KMS-11 (cell line): ENCODE measurements around the gene ITGA7.

Source experiments
- H2AFZ ChIP-seq: fragments of 200-600 bp; sonication (generic); 2 replicates; pipeline ENCODE4 v1.6.1; 2016; ENCODE audit warnings: antibody characterized with exemption, mixed run types, low read depth
- H3K27ac ChIP-seq: fragments of 200-600 bp; sonication (generic); 2 replicates; pipeline ENCODE4 v1.6.1; 2016; ENCODE audit warnings: mild to moderate bottlenecking, mixed run types
- H3K27me3 ChIP-seq: fragments of 200-600 bp; sonication (generic); 2 replicates; pipeline ENCODE4 v1.6.1; 2017; ENCODE audit warnings: mild to moderate bottlenecking, low read depth, mixed run types, moderate library complexity; ENCODE audit not compliant: insufficient read depth
- H3K36me3 ChIP-seq: fragments of 200-600 bp; sonication (generic); 2 replicates; pipeline ENCODE4 v1.6.1; 2017; ENCODE audit warnings: mild to moderate bottlenecking, mixed run types; ENCODE audit not compliant: insufficient read depth
- H3K4me1 ChIP-seq: fragments of 200-600 bp; sonication (generic); 2 replicates; pipeline ENCODE4 v1.6.1; 2016; ENCODE audit warnings: mild to moderate bottlenecking, low read depth, mixed run types; ENCODE audit not compliant: poor library complexity, severe bottlenecking
- H3K4me2 ChIP-seq: fragments of 200-600 bp; sonication (generic); 2 replicates; pipeline ENCODE4 v1.7.0; 2016; ENCODE audit warnings: mild to moderate bottlenecking, mixed run types
- H3K4me3 ChIP-seq: fragments of 200-600 bp; sonication (generic); IDR thresholded peaks from 2 replicates; pipeline ENCODE4 v1.6.1; 2017; ENCODE audit warnings: low read depth, low read length, mixed read lengths; ENCODE audit not compliant: insufficient read depth
- H3K79me2 ChIP-seq: fragments of 200-600 bp; sonication (generic); 2 replicates; pipeline ENCODE4 v1.6.1; 2016; ENCODE audit warnings: low read depth, mixed run types; ENCODE audit not compliant: insufficient read depth
- H3K9ac ChIP-seq: fragments of 200-600 bp; sonication (generic); 2 replicates; pipeline ENCODE4 v1.6.1; 2016; ENCODE audit warnings: mild to moderate bottlenecking, mixed run types
- H4K20me1 ChIP-seq: fragments of 200-600 bp; sonication (generic); 2 replicates; pipeline ENCODE4 v1.6.1; 2016; ENCODE audit warnings: mild to moderate bottlenecking, mixed run types; ENCODE audit not compliant: insufficient read depth
- TF ChIP-seq, protein P1 (sequence below): fragments of 200-600 bp; sonication (generic); conservative IDR thresholded peaks from 2 replicates; pipeline ENCODE4 v1.6.1; 2017; ENCODE audit warnings: low read depth, mild to moderate bottlenecking, antibody characterized with exemption, low read length, moderate library complexity, mixed read lengths

The ITGA7 gene

GRCh38 chr12:55734595-55734994 is 26.9 kb upstream of the ITGA7 start:
- H3K27ac ChIP-seq: no peak overlapping the region

DNA sequence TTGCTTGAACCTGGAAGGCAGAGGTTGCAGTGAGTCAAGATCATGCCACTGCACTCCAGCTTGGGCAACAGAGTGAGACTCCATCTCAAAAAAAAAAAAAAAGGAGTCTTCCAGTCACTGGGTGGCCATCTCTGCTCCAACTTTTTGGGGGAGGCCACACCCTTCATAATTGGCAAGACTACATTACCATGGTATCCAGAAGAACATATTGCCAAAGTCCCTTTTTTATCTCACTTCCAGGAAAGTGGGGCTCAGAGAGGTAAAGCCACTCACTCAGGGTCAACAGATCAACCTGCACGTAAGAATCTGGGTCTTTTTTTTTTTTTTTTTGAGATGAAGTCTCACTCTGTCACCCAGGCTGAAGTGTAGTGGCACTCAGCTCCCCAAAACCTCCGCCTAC is 26.2 kb upstream of the ITGA7 start:
- no peak overlapping the region for H3K4me2 ChIP-seq
- no peak overlapping the region for H3K9ac ChIP-seq
- H3K36me3 ChIP-seq: no peaks in the 10 kb centered on the region
- H3K27me3 ChIP-seq: no peaks in the 10 kb centered on the region
- no peaks in the 10 kb centered on the region for H4K20me1 ChIP-seq
- no peak overlapping the region for H2AFZ ChIP-seq
- no peak overlapping the region for H3K4me3 ChIP-seq
- no peaks in the 10 kb centered on the region for H3K79me2 ChIP-seq
- TF ChIP-seq, protein P1, sequence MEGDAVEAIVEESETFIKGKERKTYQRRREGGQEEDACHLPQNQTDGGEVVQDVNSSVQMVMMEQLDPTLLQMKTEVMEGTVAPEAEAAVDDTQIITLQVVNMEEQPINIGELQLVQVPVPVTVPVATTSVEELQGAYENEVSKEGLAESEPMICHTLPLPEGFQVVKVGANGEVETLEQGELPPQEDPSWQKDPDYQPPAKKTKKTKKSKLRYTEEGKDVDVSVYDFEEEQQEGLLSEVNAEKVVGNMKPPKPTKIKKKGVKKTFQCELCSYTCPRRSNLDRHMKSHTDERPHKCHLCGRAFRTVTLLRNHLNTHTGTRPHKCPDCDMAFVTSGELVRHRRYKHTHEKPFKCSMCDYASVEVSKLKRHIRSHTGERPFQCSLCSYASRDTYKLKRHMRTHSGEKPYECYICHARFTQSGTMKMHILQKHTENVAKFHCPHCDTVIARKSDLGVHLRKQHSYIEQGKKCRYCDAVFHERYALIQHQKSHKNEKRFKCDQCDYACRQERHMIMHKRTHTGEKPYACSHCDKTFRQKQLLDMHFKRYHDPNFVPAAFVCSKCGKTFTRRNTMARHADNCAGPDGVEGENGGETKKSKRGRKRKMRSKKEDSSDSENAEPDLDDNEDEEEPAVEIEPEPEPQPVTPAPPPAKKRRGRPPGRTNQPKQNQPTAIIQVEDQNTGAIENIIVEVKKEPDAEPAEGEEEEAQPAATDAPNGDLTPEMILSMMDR: no peak
- H3K27ac ChIP-seq: no peak overlapping the region
- H3K4me1 ChIP-seq: peaks cover 25% of the 10 kb centered on the region

More at GRCh38 chr12:55734595-55734994, 26.9 kb upstream of the ITGA7 start:
- TF ChIP-seq, protein P1: no peak
- Histone ChIP-seq H3K27me3 (no peaks in the 10 kb centered on the region), H3K36me3 (no peaks in the 10 kb centered on the region), H3K79me2 (no peaks in the 10 kb centered on the region), H3K4me3 (no peak overlapping the region), H2AFZ (no peak overlapping the region), H3K9ac (no peak overlapping the region), H3K4me1 (peaks cover 26% of the 10 kb centered on the region), H3K4me2 (no peak overlapping the region), H4K20me1 (no peaks in the 10 kb centered on the region)

- no peak overlapping the region for H3K4me3 ChIP-seq
- H3K4me2 ChIP-seq: no peak overlapping the region
- peaks cover 24% of the 10 kb centered on the region for H3K4me1 ChIP-seq
- no peaks in the 10 kb centered on the region for H3K27me3 ChIP-seq
- no peaks in the 10 kb centered on the region for H3K36me3 ChIP-seq
- no peak overlapping the region for H2AFZ ChIP-seq
- H3K27ac ChIP-seq: no peak overlapping the region
- TF ChIP-seq, protein P1: no peak
- no peaks in the 10 kb centered on the region for H4K20me1 ChIP-seq
- H3K79me2 ChIP-seq: peaks cover 1% of the 10 kb centered on the region; the same call in 1 of the 2 replicates
- no peak overlapping the region for H3K9ac ChIP-seq
Observed at GRCh38 chr12:55733021-55733555, 25.4 kb upstream of the ITGA7 start.

GRCh38 chr12:55732288-55732687 is 24.6 kb upstream of the ITGA7 start:
- no peaks in the 10 kb centered on the region for H3K36me3 ChIP-seq
- H3K27me3 ChIP-seq: no peaks in the 10 kb centered on the region
- peaks cover 9% of the 10 kb centered on the region; the same call in 1 of the 2 replicates for H3K79me2 ChIP-seq
- TF ChIP-seq, protein P1: no peak
- H3K4me3 ChIP-seq: no peak overlapping the region
- no peak overlapping the region for H3K9ac ChIP-seq
- peaks cover 21% of the 10 kb centered on the region for H3K4me1 ChIP-seq
- no peaks in the 10 kb centered on the region for H4K20me1 ChIP-seq
- H3K27ac ChIP-seq: no peak overlapping the region
- no peak overlapping the region for H3K4me2 ChIP-seq
- H2AFZ ChIP-seq: no peak overlapping the region
